GM12892 (cell line): ENCODE measurements around the gene LNPK.

ENCODE experiments used
- POLR2A ChIP-seq: IDR thresholded peaks from 2 replicates; pipeline ENCODE4 v1.6.1; 2011; ENCODE audit warnings: low read depth, low read length, control low read depth
- POLR2AphosphoS5 ChIP-seq: IDR thresholded peaks from 2 replicates; pipeline ENCODE4 v1.6.1; 2011; ENCODE audit warnings: low read depth, low read length, control low read depth
- TAF1 ChIP-seq: IDR thresholded peaks from 2 replicates; pipeline ENCODE4 v1.6.1; 2011; ENCODE audit warnings: low read depth, mild to moderate bottlenecking, control low read depth, low read length, borderline replicate concordance

DNA sequence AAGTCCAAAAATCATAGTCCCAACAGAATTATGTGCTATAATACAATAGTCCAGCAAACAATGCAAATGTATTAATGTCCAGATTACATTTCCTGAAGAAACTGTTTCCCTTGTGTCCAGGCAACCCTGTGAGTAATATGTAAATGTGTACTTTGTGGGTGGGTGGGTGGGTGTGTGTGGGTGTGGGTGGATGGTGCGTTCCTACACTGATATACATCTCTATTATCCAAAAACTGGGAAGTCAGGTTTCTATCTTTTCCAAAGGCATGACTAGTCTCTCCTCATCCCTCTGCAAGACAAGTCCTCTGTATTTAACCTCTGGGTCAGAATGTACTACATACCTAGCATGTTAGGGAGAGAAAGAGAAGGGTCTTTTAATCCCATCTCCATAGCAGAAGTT is 71.6 kb downstream of the LNPK start:
- TF ChIP-seq POLR2A, result no peak
- TF ChIP-seq TAF1, result no peak
- TF ChIP-seq POLR2AphosphoS5, result no peak
